ENCODE data around the gene TLE7.
A peak's percentile ranks its signal among the peaks of the same experiment; 100 is the strongest.

The TLE7 gene

DNA sequence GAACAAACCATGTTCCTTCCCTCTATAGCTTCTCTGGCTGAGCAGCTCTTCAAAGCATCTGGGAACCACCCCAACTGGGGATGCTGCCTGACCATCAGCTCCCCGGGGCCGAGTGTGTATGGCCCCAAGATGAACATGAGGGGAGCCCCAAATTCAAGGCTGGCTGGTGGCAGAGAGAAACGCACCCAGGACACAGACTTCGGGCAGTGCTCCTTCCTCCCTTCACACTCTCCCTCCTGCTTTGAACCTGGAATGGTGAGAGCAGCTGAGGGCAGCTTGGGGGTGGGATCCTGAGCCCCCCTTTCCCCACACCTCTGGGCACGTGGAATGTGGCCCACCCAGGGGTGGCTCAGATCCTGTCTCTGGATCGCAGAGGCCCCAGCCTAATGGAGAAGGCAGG lies 17.2 kb downstream of the TLE7 start:
- no peak overlapping the region for H3K4me3 ChIP-seq (ENCODE audit: low read length)
- TF ChIP-seq, protein P1, sequence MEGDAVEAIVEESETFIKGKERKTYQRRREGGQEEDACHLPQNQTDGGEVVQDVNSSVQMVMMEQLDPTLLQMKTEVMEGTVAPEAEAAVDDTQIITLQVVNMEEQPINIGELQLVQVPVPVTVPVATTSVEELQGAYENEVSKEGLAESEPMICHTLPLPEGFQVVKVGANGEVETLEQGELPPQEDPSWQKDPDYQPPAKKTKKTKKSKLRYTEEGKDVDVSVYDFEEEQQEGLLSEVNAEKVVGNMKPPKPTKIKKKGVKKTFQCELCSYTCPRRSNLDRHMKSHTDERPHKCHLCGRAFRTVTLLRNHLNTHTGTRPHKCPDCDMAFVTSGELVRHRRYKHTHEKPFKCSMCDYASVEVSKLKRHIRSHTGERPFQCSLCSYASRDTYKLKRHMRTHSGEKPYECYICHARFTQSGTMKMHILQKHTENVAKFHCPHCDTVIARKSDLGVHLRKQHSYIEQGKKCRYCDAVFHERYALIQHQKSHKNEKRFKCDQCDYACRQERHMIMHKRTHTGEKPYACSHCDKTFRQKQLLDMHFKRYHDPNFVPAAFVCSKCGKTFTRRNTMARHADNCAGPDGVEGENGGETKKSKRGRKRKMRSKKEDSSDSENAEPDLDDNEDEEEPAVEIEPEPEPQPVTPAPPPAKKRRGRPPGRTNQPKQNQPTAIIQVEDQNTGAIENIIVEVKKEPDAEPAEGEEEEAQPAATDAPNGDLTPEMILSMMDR (IDR thresholded peaks at IDR 0.05; ENCODE audit: insufficient read depth, low read depth, low read length, missing control alignments): no peak
- no peak for DNase-seq (ENCODE audit: low read depth)

DNA sequence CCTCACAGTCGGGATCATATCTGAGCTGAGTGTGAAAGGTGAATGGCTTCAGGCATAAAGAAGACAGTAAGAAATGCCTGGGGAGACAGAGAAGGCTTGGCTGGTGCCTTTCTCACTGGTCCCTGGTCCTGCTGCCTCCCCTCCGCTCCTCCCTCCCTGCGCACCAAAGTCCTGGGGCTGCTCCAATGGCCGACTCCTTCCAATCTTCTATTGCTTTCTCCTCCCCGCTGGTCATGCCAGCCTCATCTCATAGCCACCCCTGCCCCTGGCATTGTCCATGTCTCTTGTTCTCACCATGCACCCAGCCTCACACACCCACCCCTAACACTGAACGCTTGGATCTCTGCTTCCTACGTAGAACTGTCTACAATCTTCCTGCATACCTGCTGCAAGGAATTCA lies 18.0 kb downstream of the TLE7 start:
- no peak for DNase-seq (ENCODE audit: low read depth)
- H3K4me3 ChIP-seq (ENCODE audit: low read length): no peak overlapping the region
- TF ChIP-seq, protein P1 (IDR thresholded peaks at IDR 0.05; ENCODE audit: insufficient read depth, low read depth, low read length, missing control alignments): no peak

DNA sequence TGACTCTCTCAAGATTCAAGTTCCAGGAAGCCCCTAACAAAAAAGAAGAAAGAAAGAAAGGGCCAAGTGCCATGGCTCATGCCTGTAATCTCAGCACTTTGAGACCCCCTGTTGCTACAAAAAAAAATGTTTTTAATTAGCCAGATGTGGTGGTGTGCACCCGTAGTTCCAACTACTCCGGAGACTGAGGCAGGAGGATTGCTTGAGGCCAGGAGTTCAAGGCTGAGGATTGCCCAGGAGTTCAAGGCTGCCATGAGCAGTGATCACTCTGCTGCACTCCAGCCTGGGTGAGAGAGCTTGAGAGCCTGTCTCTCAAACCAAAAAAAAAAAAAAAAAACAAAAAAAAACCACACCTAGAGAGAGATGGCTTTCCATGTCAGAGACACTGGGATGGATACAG lies 18.8 kb downstream of the TLE7 start:
- H3K4me3 ChIP-seq (ENCODE audit: low read length): no peak overlapping the region
- TF ChIP-seq, protein P1 (IDR thresholded peaks at IDR 0.05; ENCODE audit: insufficient read depth, low read depth, low read length, missing control alignments): no peak
- no peak for DNase-seq (ENCODE audit: low read depth)

DNA sequence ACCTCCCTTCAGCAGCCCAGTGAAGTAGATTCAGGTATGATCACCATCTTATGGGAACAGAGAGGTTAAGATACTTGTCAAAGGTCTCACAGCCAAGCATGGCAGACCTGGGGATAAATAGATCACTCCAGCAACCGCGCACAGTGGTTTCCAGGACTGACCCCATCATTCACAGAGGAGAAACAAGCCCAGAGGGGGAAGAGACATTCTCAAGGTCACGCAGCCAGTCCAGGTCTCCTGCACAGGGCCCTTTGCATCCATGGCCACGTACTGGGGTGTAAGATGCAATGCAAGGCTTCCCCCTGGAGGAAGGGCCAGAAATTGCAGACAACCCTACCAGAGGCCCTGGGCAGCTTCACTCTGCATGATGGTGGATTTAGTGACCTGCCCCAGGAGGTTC lies 19.9 kb downstream of the TLE7 start:
- H3K4me3 ChIP-seq (ENCODE audit: low read length): no peak overlapping the region
- peak; percentile 50 for DNase-seq (ENCODE audit: low read depth)
- TF ChIP-seq, protein P1 (IDR thresholded peaks at IDR 0.05; ENCODE audit: insufficient read depth, low read depth, low read length, missing control alignments): peak; percentile 54

DNA sequence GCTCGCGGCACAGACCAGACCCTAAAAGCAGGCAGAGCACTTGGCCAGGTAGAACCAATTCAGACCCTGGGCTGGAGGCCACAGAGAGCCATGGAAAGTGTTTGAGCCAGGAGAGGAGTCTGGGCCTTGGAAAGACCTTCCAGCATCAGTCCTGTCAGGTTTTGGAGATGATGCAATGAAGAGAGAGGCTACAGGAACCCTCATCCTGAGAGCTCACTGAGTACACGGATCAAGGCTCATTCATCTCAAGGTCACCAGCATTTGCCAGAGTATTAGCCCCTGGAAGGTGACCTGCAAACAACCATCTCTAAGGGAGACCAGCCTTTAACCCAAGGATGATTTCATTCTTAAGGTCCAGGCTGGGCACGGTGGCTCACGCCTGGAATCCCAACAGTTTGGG lies 27.8 kb downstream of the TLE7 start:
- TF ChIP-seq, protein P1 (IDR thresholded peaks at IDR 0.05; ENCODE audit: insufficient read depth, low read depth, low read length, missing control alignments): no peak
- H3K4me3 ChIP-seq (ENCODE audit: low read length): no peak overlapping the region
- no peak for DNase-seq (ENCODE audit: low read depth)

DNA sequence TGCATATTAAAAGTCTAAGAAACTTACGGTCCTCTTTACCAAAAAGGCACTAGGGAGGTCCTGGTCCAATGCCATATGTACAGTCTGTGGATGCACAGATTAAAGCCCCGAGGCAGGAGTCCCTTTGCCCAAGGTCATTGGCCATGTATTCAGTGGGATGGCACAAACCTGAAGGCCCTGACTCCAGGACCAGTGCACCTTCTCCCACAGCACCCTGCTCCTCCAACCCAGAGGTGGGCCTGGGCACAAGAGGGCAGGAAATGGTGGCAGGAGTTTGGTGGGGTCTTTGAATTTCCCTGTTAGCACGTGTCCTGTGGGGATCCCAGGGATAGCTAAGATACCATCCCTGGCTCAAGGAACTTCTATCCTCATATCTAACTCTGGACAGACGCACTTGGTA lies 28.5 kb downstream of the TLE7 start:
- TF ChIP-seq, protein P1 (IDR thresholded peaks at IDR 0.05; ENCODE audit: insufficient read depth, low read depth, low read length, missing control alignments): no peak
- DNase-seq (ENCODE audit: low read depth): no peak
- no peak overlapping the region for H3K4me3 ChIP-seq (ENCODE audit: low read length)

DNA sequence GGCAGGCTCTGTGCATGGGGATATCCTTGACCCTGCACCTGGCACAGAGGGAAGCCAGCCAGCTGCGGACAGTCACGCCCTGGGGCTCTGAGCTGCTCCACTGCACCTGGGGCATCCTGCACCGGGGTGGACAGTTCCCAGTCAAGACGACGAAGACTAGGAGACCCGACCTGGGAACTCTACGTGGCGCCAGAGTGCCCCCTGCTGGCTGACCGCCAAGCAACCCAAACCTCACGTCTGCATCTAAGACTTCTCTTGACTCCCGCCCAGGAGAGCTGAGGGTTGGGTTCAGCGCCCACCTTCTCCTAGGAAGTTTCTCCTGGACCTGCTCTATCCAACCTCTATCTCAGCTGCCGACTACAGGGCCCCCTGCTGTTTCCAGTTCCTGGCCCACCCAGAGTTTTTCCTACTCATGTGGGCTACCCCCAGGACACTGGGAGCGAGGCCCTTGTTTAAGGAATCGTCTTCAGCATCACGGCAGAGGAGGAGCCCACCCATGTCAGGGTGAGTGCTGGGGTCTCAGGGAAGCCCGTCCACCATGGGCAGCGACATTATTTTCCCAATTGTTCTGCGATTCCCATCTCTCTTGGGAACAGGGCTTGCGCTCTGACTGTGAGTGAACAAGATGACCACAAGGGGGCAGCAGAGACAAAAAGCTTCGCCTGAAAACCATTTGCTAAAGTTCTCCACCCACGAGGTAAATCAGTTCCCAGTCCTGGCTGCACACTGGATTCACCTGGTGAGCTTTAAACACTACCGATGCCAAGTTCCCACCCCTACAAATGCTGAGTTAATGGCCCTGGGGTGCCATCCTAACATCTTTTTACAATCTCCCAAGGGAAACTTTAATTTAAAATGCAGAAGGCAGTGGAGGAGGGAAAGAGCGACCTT lies 29.3 kb downstream of the TLE7 start:
- H3K4me3 ChIP-seq (ENCODE audit: low read length): no peak overlapping the region
- DNase-seq (ENCODE audit: low read depth): peak; percentile 70
- TF ChIP-seq, protein P1 (IDR thresholded peaks at IDR 0.05; ENCODE audit: insufficient read depth, low read depth, low read length, missing control alignments): peak; percentile 85

All from epithelial cell of esophagus (primary cell).